IMR-90 (cell line): Measurements from ENCODE around the gene ADISSP. TPM values are rescaled to one million over a fixed set of nuclear protein-coding genes. Genes with fewer than 3 reads are reported as not detected.

Experiments used
- ATAC-seq: fragments of 200-7000 bp; cut with Tn5 transposase; 2 replicates; pipeline ENCODE4 v1.9.1; 2020; ENCODE audit warnings: low read depth, mild to moderate bottlenecking, moderate library complexity
- BruUV-seq: library from RNA; stranded (reverse); fragments of 400-500 nt; replicated peaks from 2 replicates; lab custom pipeline; 2021; lab: Mats Ljungman, UMichigan
- CTCF ChIA-PET: fragments of 300-600 bp; formaldehyde crosslinking; extraction: SDS; loops from one replicate; lab custom pipeline; 2021; ENCODE audit warnings: antibody characterized with exemption; lab: Yijun Ruan, JAX
- POLR2A ChIA-PET: fragments of 300-600 bp; sonication (Branson Sonifier 250); formaldehyde crosslinking; loops from one replicate; lab custom pipeline; 2022; ENCODE audit warnings: antibody characterized with exemption; ENCODE audit not compliant: unreplicated experiment; lab: Charles Lee
- DNase-seq: peaks from one replicate; pipeline ENCODE4 v3.0.0; 2013
- H2AFZ ChIP-seq: replicated peaks from 2 replicates; pipeline ENCODE3; 2013; ENCODE audit warnings: low read length, mild to moderate bottlenecking; ENCODE audit not compliant: poor library complexity
- H2AK5ac ChIP-seq: 2 replicates; pipeline ENCODE4 v1.6.1; 2013; ENCODE audit warnings: low read depth, low read length, inconsistent platforms
- H2AK9ac ChIP-seq: replicated peaks from 2 replicates; pipeline ENCODE3; 2013; ENCODE audit warnings: mild to moderate bottlenecking, low read depth, low read length, moderate library complexity; ENCODE audit not compliant: poor library complexity
- H2BK120ac ChIP-seq: 2 replicates; pipeline ENCODE4 v1.6.1; 2013; ENCODE audit warnings: low read depth, low read length, inconsistent platforms
- H2BK15ac ChIP-seq: 3 replicates; pipeline ENCODE4 v1.6.1; 2013; ENCODE audit warnings: low read depth, low read length, inconsistent platforms
- H2BK20ac ChIP-seq: 2 replicates; pipeline ENCODE4 v1.6.1; 2013; ENCODE audit warnings: low read depth, mild to moderate bottlenecking, inconsistent platforms, low read length, moderate library complexity
- H2BK5ac ChIP-seq: 2 replicates; pipeline ENCODE4 v1.6.1; 2013; ENCODE audit warnings: mild to moderate bottlenecking, low read depth, low read length, inconsistent platforms; ENCODE audit not compliant: poor library complexity, severe bottlenecking
- H3K14ac ChIP-seq: replicated peaks from 2 replicates; pipeline ENCODE4 v1.6.1; 2013; ENCODE audit warnings: low read depth, low read length, inconsistent platforms
- H3K18ac ChIP-seq: 2 replicates; pipeline ENCODE4 v1.6.1; 2013; ENCODE audit warnings: low read depth, low read length, control low read depth
- H3K23ac ChIP-seq: 2 replicates; pipeline ENCODE4 v1.6.1; 2013; ENCODE audit warnings: low read depth, low read length, inconsistent platforms
- H3K27ac ChIP-seq: 2 replicates; pipeline ENCODE4 v1.5.1; 2013; ENCODE audit warnings: mild to moderate bottlenecking, control low read depth, low read length; ENCODE audit not compliant: insufficient read depth
- H3K27me3 ChIP-seq: 2 replicates; pipeline ENCODE4 v1.6.1; 2013; ENCODE audit warnings: low read length; ENCODE audit not compliant: control insufficient read depth, insufficient read depth
- H3K36me3 ChIP-seq: 2 replicates; pipeline ENCODE4 v1.6.1; 2013; ENCODE audit warnings: low read length, mixed read lengths; ENCODE audit not compliant: control insufficient read depth, insufficient read depth
- H3K4ac ChIP-seq: 2 replicates; pipeline ENCODE4 v1.6.1; 2013; ENCODE audit warnings: low read depth, low read length, inconsistent platforms
- H3K4me1 ChIP-seq: 2 replicates; pipeline ENCODE4 v1.6.1; 2013; ENCODE audit warnings: low read length, mixed read lengths; ENCODE audit not compliant: control insufficient read depth, insufficient read depth
- H3K4me2 ChIP-seq: 2 replicates; pipeline ENCODE4 v1.6.1; 2013; ENCODE audit warnings: low read depth, mild to moderate bottlenecking, control low read depth, low read length, moderate library complexity
- H3K4me3 ChIP-seq: 2 replicates; pipeline ENCODE4 v1.5.1; 2013; ENCODE audit warnings: low read depth, mild to moderate bottlenecking, control low read depth, low read length, moderate library complexity; ENCODE audit not compliant: insufficient read depth
- H3K56ac ChIP-seq: 2 replicates; pipeline ENCODE4 v1.6.1; 2013; ENCODE audit warnings: low read length, inconsistent platforms; ENCODE audit not compliant: insufficient read depth; ENCODE audit errors: extremely low read depth
- H3K79me1 ChIP-seq, 2 experiments: 2 replicates each; pipeline ENCODE4 v1.6.1; 2013; ENCODE audit warnings: low read length in 2 of 2, inconsistent platforms in 1 of 2, low read depth in 1 of 2
- H3K9ac ChIP-seq: 2 replicates; pipeline ENCODE4 v1.6.1; 2013; ENCODE audit warnings: low read depth, low read length, control low read depth
- H3K9me1 ChIP-seq: 2 replicates; pipeline ENCODE4 v1.6.1; 2013; ENCODE audit warnings: low read length, inconsistent platforms; ENCODE audit not compliant: insufficient read depth
- H3K9me3 ChIP-seq: 2 replicates; pipeline ENCODE4 v1.6.1; 2013; ENCODE audit warnings: low read length; ENCODE audit not compliant: control insufficient read depth, insufficient read depth
- H4K20me1 ChIP-seq: 2 replicates; pipeline ENCODE4 v1.6.1; 2013; ENCODE audit warnings: low read length, inconsistent platforms; ENCODE audit not compliant: insufficient read depth
- H4K5ac ChIP-seq: 2 replicates; pipeline ENCODE4 v1.6.1; 2013; ENCODE audit warnings: mild to moderate bottlenecking, low read depth, low read length, control low read depth
- H4K8ac ChIP-seq, 2 experiments: 2 replicates each; pipeline ENCODE4 v1.6.1; 2013; ENCODE audit warnings: low read depth in 2 of 2, low read length in 2 of 2, control low read depth in 1 of 2, inconsistent platforms in 1 of 2
- H4K91ac ChIP-seq: 2 replicates; pipeline ENCODE4 v1.6.1; 2013; ENCODE audit warnings: low read depth, low read length, inconsistent platforms; ENCODE audit not compliant: insufficient read depth
- MAZ ChIP-seq: IDR thresholded peaks from 2 replicates; pipeline ENCODE4 v1.6.1; 2012; ENCODE audit warnings: low read depth, mild to moderate bottlenecking, low read length, improper control_type of control experiment, moderate library complexity, borderline replicate concordance
- RAD21 ChIP-seq: IDR thresholded peaks from 2 replicates; pipeline ENCODE4 v1.6.1; 2012; ENCODE audit warnings: low read length, improper control_type of control experiment
- SMC3 ChIP-seq: fragments of 150-350 bp; IDR thresholded peaks from 2 replicates; pipeline ENCODE4 v1.6.1; 2016; ENCODE audit warnings: low read depth, mild to moderate bottlenecking, antibody characterized with exemption, low read length, moderate library complexity
- WGBS, 2 experiments: methylation state at CpG; one replicate each; pipeline versions ENCODE4 v1.1.5 to v1.1.7; 2013; ENCODE audit warnings: missing lambda C conversion rate in 2 of 2; ENCODE audit not compliant: insufficient read length in 1 of 2; ENCODE audit errors: extremely low coverage in 2 of 2; 5-methylcytosine and 5-hydroxymethylcytosine counted together
- dilution Hi-C: fragments of 300-500 bp; cut with HindIII; formaldehyde crosslinking; loops from one replicate; pipeline ENCODE4 v1.14.3; 2018; ENCODE audit warnings: low sequenced_read_pairs; ENCODE audit not compliant: unreplicated experiment
- in situ Hi-C: fragments of 300-500 bp; cut with MboI; formaldehyde crosslinking; loops from 3 replicates; pipeline ENCODE4 v1.14.3; 2019; ENCODE audit warnings: low sequenced_read_pairs, inconsistent platforms, mixed read lengths
- intact Hi-C: fragments of 100-400 bp; cut with micrococcal nuclease; formaldehyde crosslinking; loops from 2 replicates; pipeline ENCODE4 v1.10.0; 2022
- polyA plus RNA-seq, 3 experiments: library from polyadenylated mRNA; depleted of rRNA; stranded (reverse); fragments of >200 nt; gene quantifications; 2 replicates each; pipeline ENCODE4 v1.2.3, GENCODE V29; 2012; ENCODE audit warnings: low replicate concordance in 1 of 3
- total RNA-seq: library from RNA; depleted of rRNA; stranded (reverse); fragments of >200 nt; gene quantifications from 2 replicates; pipeline ENCODE4 v1.2.3, GENCODE V29; 2012
- TF ChIP-seq, protein P1 (sequence below): conservative IDR thresholded peaks from 2 replicates; pipeline ENCODE4 v1.5.1; 2012; ENCODE audit warnings: mild to moderate bottlenecking, low read depth, low read length, improper control_type of control experiment

Gene ADISSP
- total and polyA plus RNA-seq, 2 of the 4 experiments (the other 2 are of a cell fraction), result 31.9 to 58.2 TPM

DNA sequence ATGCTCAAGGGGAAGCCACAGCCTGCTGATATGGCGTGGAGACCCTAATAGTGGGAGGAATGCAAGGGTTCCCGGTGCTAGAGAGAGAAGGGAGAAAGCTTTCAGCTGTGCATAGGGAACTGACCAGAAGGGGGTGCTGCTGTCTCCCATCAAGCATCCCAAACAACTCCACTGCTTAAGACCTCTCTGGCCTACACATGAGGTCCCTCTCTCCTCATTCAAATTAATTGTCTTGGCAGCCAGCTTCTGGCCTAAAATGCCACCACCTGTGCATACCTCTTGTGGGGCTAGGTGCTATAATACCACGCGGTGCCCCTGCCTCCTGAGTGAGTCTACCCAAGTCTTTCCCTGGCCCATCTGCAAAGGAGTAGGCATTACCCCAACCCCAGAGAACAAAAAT is 14.5 kb downstream of the ADISSP start:
- ChIA-PET CTCF (interaction anchor here (0.9 to 1.4 kb wide), 3 partner anchors 13 to 90 kb away, joined by 3 read pairs; partner anchors contain the start of gene CENPB), POLR2A (no interaction called here)
- Histone ChIP-seq H2BK15ac (no peak overlapping the region), H3K18ac (no peak overlapping the region), H2AK9ac (no peak overlapping the region), H4K91ac (no peak overlapping the region), H2BK120ac (no peak overlapping the region), H4K5ac (no peak overlapping the region), H3K4me2 (no peak overlapping the region), H2AK5ac (no peak overlapping the region), H2AFZ (no peak overlapping the region), H3K9me3 (no peaks in the 10 kb centered on the region), H3K4me3 (no peak overlapping the region), H3K4ac (no peak overlapping the region), H3K4me1 (no peaks in the 10 kb centered on the region), H2BK20ac (no peak overlapping the region), H3K23ac (no peak overlapping the region), H3K36me3 (peaks cover 7% of the 10 kb centered on the region), H3K79me1 (no peaks in the 10 kb centered on the region), H3K14ac (no peak overlapping the region), H3K27ac (no peak overlapping the region), H3K27me3 (peaks cover 2% of the 10 kb centered on the region; the same call in 1 of the 2 replicates), H4K8ac (no peak overlapping the region), H3K9me1 (peaks cover 1% of the 10 kb centered on the region), H2BK5ac (no peak overlapping the region), H4K20me1 (0 out of 2 replicates have a peak, but pooled peaks cover 6% of the 10 kb centered on the region), H3K9ac (no peak overlapping the region), H3K56ac (no peak overlapping the region)
- no TSS peak for BruUV-seq
- peak; percentile 84 for TF ChIP-seq RAD21
- TF ChIP-seq MAZ, result no peak
- TF ChIP-seq, protein P1, sequence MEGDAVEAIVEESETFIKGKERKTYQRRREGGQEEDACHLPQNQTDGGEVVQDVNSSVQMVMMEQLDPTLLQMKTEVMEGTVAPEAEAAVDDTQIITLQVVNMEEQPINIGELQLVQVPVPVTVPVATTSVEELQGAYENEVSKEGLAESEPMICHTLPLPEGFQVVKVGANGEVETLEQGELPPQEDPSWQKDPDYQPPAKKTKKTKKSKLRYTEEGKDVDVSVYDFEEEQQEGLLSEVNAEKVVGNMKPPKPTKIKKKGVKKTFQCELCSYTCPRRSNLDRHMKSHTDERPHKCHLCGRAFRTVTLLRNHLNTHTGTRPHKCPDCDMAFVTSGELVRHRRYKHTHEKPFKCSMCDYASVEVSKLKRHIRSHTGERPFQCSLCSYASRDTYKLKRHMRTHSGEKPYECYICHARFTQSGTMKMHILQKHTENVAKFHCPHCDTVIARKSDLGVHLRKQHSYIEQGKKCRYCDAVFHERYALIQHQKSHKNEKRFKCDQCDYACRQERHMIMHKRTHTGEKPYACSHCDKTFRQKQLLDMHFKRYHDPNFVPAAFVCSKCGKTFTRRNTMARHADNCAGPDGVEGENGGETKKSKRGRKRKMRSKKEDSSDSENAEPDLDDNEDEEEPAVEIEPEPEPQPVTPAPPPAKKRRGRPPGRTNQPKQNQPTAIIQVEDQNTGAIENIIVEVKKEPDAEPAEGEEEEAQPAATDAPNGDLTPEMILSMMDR, result peak; percentile 80
- TF ChIP-seq SMC3, result peak; percentile 73
- dilution Hi-C loops, result no loop called here
- ATAC-seq, result peak; percentile 96
- DNase-seq, result peak; percentile 73
- in situ Hi-C loops, result no loop called here
- WGBS, 2 experiments, result no CpG with 5 or more reads among the region's 4 CpGs
- intact Hi-C loops, result loop anchor here (1.0 kb wide), 1 partner anchor 67 kb away; the partner anchor contains the start of gene AP5S1
